GM19452 (cell line): ENCODE measurements around the gene PLCXD3.

Experiments
- ATAC-seq: cut with Tn5 transposase; IDR thresholded peaks from one replicate; pipeline ENCODE4 v1.9.1; 2021; ENCODE audit not compliant: unreplicated experiment

PLCXD3 gene

DNA sequence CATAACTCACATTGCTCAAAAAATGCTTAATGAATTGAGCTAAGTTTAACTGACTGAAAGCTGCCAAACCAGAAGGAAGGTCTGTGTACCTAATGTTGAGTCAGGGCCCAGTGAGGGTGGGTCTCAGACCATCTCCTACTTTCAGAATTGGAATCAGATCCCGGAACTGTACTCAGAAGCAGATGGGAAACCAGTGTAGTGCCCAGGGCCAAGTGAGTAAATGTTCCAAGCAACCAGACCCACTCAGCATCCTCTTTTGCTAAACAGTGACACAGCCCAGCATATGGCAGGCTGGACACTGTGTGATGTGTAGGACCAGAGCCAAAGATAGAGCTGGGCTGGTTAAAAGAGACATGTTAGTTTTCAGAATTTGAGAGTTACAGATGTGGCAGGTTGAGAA, 94.1 kb downstream of the PLCXD3 start:
- ATAC-seq = no peak

DNA sequence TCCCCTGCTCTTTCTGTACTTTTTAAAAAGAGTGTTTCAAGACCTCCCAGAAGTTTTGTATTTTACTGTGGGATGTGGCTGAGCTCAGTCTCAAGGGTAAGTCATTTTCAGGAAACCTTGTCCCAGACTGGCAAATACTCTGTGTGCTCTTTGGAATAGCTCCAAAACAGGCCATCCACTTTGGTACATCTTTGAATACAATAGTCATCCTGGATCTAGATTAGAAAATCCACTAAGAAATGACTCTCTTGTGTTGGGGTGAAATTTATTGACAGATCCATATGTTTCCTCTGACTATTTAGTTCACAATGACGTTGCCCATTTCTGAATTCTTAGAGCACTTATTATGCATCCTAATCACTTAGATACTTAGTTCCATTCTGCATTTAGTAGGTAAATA, 95.2 kb downstream of the PLCXD3 start:
- no peak for ATAC-seq

DNA sequence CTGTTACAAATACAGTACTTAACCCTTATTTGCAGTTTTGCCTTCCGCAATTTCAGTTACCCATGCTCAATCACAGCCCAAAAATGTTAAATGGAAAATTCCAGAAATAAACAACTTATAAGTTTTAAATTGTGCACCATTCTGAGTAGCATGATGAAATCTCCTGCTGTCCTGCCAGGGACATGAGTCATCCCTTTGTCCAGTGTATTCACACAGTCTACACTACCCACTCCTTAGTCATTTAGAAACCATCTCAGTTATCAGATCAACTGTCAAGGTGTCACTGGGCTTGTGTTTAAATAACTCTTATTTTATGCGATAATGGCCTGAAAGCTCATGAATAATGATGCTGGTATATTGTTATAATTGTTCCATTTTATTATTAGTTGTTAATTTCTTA, 95.8 kb downstream of the PLCXD3 start:
- ATAC-seq = no peak

DNA sequence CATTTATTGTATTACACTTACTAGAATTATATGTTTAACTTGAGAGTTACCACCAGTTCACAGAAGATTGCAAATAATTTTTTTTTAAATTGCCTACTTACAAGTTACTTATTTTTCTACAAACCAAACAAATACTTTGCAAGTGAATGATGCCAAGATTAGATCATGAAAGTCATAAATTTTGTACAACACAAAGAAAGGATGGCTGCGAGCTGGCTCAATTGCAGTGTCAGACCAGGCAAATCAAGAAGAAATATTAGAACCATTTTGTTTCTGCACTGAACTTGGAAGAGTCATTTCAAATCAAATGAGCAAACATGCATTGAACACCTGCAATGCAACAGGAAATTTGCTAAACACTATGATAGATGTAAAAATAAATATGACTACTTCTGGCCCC, 97.3 kb downstream of the PLCXD3 start:
- no peak for ATAC-seq

DNA sequence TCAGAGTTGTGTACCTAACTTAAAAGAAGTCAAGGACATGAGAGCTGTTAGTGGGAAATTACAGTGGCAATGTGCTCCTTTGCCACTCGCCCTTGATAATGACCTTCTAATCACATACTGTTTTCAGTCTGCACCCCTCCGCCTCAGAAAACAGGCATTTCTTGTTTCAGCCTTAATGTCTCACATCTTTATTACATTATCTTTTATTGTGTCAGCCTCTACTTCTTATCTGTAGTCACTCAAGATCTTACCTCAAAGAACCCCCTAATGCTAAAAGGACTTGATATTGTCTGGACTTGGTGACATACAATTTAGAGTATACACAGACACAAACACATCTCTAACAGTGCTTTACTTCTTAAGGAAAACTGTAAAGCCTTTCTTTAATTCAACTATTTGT, 97.9 kb downstream of the PLCXD3 start:
- ATAC-seq = no peak

DNA sequence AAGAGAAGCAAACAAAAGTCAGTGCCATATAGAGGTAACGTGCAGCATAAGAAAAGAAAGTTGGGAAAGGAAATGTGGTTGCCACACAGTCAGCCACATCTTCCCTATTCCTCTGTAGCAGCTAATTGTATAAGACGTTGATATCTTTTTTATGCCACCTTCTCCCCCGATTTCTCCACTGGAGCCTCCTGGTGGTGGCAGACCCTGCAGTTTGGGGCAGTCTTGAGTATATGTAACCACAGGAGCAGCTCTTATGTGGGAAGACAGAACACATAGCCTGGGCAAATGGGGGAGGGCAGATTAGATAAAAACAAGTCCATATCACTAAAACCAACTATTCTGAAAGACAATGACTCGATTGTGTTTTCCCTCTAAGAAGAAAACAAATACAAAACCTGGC, 99.7 kb downstream of the PLCXD3 start:
- no peak for ATAC-seq

DNA sequence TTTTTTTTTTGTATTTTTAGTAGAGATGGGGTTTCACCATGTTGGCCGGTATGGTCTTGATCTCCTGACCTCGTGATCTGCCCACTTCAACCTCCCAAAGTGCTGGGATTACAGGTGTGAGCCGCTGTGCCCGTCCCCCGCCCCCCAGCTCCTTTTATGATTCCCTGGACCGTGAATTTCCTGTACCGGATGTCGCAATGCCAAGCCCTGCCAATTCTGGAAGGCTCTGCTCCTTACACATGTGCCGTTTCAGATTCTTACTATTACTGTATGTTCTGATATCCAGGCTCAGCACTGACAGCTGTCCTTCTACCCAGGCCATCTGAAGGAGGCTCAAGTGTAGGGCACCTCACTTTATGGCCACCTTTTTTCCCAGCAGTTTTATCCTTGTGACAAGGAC, 100.1 kb downstream of the PLCXD3 start:
- no peak for ATAC-seq

DNA sequence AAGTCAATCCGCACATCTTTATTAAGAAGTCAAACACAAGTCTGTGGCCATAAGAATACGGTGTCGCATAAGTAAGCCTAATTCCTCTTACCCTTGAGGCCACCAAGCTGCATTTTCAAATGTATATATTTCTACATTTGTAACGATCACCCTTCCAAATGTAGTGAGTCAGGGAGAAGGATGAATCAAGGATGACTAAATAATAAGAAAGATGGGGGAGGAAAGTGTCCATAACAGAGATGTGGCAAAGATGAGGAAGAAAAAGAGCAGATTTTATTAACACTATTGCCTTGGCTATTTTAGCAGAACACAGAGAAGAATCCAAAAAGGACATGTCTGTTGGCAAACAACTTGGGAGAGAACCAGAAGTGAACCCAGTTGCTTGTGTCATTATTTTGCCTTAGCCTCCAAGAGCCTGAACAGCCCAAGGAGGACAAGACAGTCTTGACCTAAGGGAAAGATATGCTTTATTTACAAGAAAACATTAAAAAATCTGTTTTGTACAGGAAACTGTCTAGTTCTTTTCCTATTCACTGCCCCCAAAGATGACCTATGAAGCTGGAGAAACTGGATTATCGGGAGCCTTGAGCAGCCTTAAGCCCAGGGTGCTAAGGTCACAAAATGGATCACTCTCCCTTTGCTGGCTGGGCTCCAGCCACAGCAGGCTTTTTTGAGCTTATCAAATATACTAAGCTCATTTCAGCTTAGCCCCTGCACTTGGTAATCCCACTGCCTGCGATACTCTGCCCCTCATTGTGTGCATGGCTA, 101.5 kb downstream of the PLCXD3 start:
- no peak for ATAC-seq

DNA sequence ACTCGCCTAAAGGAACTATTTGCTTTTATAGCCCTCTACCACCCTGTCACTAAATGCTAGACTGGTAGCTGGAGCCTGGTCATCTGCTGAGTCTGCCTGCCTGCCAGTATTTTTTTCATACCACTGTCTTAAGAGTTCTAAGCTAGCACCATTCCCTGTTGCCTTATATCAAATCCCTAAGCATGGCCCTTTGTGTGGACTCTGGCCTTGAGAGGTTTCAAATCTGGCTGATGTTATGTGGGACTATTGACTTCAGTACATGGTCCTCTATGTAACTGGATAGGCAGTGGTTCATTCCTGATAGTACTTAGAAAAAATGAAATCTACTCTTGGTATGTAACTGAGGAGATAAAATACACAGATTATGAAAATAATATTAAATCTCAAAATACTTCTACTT, 103.5 kb downstream of the PLCXD3 start:
- ATAC-seq = no peak

DNA sequence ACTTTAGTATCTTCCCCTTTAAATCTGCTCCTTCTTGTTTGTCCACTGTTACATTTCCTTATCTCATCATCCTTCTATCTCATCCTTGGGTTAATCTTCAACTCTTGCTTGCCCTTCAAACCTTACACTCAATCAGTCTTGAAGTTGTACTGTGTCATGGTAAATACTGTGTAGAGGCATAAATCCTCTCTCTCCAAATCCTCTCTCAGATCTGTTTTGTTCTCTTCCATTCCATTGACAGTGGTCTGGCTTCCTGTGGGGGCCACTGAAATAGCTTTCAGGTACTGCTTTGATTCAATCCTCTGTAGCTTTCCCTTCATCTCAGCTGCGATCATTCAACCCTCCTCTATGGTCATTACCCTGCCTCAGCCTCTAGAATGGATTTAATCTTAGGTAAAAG, 104.0 kb downstream of the PLCXD3 start:
- no peak for ATAC-seq

DNA sequence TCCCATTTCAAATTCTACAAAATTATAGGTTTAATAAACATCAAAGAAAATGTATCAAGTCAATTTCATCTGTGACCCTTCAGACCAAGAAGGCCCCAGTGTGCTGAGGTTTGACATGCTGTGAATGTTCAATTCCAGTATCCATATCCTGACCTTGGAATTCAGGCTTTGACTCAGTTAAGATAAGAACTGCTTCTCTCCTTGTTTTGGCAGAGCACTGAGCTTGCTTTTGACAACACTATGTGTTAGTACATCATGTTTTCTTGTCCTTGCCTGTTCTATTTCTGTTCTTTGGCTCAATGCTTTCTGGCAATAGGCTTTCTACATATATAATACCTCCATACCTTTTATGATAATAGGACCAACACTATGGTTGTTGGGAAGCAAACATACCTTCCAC, 105.6 kb downstream of the PLCXD3 start:
- no peak for ATAC-seq

DNA sequence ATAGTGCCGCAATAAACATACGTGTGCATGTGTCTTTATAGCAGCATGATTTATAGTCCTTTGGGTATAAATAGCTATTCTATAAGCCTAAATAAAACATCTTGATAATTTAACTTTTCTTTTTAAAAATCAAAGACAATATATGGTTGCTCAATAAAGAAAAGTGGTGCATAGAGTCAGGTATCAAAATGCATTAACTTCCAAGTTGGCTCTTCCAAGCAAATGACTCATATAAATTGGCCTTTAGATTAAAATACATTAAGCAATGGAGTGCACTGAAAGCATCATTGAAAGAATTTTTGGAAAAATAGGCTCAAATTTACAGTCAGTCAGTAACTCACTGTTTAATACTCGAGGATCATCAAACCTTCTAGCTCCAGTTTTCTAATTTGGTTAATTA, 106.6 kb downstream of the PLCXD3 start:
- ATAC-seq = no peak

DNA sequence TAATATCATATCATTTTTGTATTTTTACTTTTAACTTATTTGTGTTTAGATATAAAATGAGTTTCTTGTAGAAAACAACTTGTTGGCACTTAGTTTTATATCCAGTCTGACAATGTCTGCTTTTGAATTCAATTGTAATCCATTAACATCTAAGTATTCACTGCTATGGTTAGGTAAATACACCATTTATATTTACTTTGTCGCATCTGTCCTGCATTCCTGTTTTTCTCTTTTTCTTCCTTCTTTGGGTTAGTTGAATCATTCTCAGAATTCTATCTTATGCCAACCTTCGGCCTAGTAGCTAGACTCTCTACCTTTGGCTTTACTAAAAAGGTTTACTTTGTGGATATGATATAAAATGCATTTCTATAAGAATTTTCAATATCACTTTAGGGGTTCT, 107.6 kb downstream of the PLCXD3 start:
- ATAC-seq = no peak

DNA sequence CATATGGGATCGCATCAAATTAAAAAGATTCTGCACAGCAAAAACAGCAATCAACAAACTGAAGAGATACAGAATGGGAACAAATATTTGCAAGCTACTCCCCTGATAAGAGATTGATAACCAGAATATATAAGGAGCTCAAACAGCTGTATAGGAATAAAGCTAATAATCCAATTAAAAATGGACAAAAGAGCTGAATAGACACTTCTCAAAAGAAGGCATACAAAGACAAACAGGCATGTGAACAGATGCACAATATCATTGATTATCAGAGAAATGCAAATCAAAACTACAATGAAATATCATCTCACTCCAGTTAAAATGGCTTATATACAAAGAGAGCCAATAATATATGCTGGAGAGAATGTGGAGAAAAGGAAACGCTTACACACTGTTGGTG, 110.6 kb downstream of the PLCXD3 start:
- ATAC-seq = no peak

DNA sequence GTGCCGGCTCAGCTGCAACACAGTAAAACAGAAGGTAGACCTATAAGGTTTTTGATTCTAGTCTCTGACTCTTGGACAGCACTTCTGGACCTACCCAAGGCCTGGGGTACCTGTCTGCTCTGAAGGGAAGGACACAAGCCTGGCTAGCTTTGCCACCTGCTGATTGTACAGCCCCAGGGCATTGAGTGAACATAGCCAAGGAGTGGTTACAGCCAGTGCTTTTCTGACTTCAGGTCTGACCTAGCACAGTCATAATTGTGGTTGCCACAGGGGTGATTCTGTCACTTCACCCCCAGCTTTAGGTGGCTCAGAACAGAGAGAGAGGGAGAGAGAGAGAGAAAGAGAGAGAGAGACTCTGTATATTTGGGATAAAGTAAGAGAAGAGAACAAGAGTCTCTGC, 118.4 kb downstream of the PLCXD3 start:
- ATAC-seq = no peak

DNA sequence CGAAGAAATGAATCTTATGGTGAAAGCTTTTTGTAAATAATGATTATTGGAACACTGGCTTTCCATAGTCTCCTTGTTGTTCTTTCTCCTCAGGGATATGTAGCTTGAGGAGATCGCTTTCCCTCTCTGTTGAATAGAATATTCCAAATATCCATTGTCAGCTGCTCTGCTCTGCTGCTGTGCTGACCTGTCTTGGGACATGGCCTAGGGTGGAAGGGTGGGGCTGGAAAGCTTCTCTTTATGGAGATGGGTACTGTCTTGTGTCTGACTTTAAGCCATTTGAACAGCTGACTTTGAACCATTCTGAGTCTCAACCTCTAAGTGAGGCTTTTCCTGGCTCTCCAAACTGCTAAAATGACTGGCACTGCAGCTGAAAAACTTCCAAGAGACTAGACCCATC, 135.8 kb downstream of the PLCXD3 start:
- ATAC-seq = no peak

DNA sequence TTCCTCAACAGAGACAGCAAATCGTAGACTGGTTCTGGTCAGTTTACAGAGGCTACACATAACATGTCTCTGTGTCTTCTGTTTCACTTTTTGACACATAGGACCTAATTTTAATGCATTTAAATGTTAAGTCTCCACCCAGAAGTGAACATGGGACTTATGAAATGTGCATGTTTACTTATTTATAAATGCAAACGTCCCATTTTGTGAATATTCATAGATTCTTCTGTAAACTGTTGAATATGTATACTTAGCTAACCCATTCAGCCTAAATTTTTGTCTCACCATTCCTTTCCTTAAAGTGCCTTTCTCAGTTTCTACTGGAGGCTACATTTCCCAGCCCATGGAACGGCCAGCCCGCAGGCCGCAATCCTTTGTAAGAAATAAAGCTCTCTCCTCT, 137.2 kb downstream of the PLCXD3 start:
- no peak for ATAC-seq

DNA sequence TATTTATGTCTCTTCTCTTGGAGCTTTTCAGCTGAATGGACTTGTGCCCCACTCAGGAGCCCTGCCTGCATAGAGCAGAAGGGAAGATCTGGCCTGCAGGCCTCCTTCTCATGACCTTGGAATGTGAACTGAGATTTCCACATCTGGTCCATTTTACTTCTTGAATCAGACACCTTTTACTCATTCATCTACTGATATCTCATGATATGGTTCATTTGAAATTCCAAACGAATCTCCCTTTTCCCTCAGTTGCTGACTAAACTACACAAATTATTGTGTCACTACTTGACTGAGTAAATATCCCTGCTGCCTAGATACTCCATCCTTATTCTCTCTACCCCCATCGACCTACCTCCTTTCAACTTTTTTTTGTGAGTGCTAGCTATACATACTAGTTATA, 138.7 kb downstream of the PLCXD3 start:
- ATAC-seq = no peak

DNA sequence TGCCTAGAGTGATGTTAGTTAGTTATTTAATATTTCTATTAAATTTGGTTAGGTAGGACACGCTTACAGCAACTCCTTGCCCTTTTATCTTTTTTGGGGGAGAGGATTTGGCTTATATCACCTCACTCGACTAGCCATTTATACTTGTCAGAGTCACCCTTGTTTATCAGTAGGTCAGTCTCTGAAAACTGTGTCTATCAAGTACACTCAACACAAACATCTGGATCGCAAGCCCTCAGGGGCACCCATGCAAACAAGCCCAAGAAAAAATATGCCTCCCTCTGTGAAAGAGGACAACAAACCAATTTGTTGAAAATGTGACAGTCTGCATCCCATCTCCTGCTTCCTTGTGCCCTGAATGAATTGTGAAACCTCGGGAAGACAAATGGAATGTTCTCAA, 139.9 kb downstream of the PLCXD3 start:
- ATAC-seq = no peak

DNA sequence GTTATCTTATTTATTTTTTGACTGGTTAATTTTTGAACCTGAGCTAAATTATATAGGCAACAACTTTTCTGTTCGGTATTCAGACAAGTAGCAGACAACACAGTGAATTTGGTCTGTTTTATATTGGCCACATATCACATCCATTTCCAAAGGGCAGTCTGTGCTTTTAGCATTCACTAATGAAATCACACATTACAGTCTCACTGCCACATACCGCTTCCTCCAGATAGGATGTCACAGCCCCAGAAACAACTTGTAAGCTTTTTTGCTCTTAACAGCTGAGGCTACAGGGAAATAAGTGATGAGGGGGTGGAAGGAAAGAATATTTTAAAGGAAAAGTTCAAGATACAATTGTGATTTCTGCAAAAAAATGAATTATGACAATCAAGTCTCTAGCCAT, 140.6 kb downstream of the PLCXD3 start:
- no peak for ATAC-seq

DNA sequence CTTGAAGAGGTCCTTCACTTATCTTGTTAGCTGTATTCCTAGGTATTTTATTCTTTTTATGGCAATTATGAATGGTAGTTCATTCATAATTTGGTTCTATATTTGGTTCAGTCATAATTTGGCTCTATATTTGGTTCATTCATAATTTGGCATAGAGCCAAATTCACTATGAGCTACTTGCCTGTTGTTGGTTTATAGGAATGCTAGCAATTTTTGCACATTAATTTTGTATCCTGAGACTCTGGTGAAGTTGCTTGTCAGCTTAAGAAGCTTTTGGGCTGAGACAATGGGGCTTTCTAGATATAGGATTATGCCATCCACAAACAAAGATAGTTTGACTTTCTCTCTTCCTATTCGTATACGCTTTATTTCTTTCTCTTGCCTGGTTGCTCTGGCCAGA, 142.2 kb downstream of the PLCXD3 start:
- ATAC-seq = no peak

DNA sequence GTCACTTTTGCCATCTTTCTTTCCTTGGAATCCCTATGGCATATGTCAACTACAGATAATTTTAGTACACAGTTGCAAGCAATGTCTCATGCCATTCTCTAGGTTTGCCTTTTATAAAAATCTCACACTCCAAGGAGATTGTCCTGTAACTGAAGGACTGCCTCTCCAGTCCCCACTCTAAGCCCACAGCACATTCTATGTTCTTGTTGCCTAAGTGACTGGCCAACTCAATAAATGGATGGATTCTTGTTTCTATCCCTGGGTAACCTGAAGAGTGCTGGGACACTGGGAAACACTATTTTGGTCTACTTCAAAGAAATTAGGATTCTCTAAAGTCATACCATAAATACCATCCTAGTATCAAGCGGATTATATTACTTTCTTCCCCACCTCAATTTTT, 145.0 kb downstream of the PLCXD3 start:
- ATAC-seq = no peak

DNA sequence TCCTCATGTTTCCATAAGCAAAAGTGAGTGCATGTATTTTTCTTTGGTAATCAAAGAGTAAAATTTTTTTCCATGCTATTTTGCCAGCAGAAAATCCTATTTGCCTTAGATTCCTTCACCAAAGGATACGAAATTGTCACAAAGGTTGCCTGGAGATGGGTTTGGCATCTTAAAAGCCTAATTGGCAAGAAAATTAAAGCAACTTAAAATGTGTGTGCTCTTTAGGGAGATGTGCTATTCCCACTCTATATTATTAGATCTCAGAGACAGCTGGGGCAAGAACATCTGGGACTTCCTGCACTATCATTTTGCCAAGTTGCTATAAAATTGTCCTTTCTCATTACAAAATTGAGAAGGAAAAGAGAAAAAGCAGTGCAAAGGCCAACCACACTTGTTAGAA, 146.1 kb downstream of the PLCXD3 start:
- ATAC-seq = no peak
